Large intestine (tissue), 3 donors: ENCODE results near the gene KRTAP10-3. TPM values are rescaled to one million over a fixed set of nuclear protein-coding genes. Genes with fewer than 3 reads are reported as not detected.
"Not testable (repeated sequence)": the region's sequence is repeated elsewhere in the genome, so short reads cannot be mapped to it uniquely, and the experiment has no call there.

Experiments used
- DNase-seq, 2 donors: peaks; one replicate each; pipeline versions ENCODE4 v3.0.0 to v3.0.0-alpha.2; 2013
- H3K27ac ChIP-seq: one replicate; pipeline ENCODE4 v1.5.1; 2013; ENCODE audit warnings: low read length
- H3K27me3 ChIP-seq: 2 replicates; pipeline ENCODE4 v1.6.1; 2013; ENCODE audit warnings: low read length; ENCODE audit not compliant: control insufficient read depth, insufficient read depth
- H3K36me3 ChIP-seq: 2 replicates; pipeline ENCODE4 v1.6.1; 2013; ENCODE audit warnings: low read length; ENCODE audit not compliant: control insufficient read depth, insufficient read depth
- H3K4me1 ChIP-seq: one replicate; pipeline ENCODE4 v1.6.1; 2013; ENCODE audit warnings: low read length; ENCODE audit not compliant: control insufficient read depth, insufficient read depth
- H3K4me3 ChIP-seq: one replicate; pipeline ENCODE4 v1.5.1; 2013; ENCODE audit warnings: low read length
- H3K9me3 ChIP-seq: one replicate; pipeline ENCODE4 v1.6.1; 2013; ENCODE audit warnings: mild to moderate bottlenecking, low read depth, low read length, moderate library complexity; ENCODE audit not compliant: control insufficient read depth
- WGBS: methylation state at CpG from one replicate; pipeline ENCODE4 v1.1.5; 2013; ENCODE audit warnings: low lambda C conversion rate; ENCODE audit not compliant: insufficient coverage; 5-methylcytosine and 5-hydroxymethylcytosine counted together
- polyA plus RNA-seq: library from polyadenylated mRNA; unstranded; fragments of 120-200 nt; gene quantifications from one replicate; pipeline ENCODE4 v1.2.1, GENCODE V29; 2013

The KRTAP10-3 gene
- polyA plus RNA-seq, 1 donor = not detected

GRCh38 chr21:44598061-44598460 is 39.5 kb upstream of the KRTAP10-3 start:
- H3K4me3 ChIP-seq = no peak overlapping the region
- H3K4me1 ChIP-seq = no peaks in the 10 kb centered on the region
- H3K9me3 ChIP-seq = peaks cover 3% of the 10 kb centered on the region
- no CpG with 5 or more reads among the region's 11 CpGs for WGBS
- no peaks in the 10 kb centered on the region for H3K36me3 ChIP-seq
- H3K27me3 ChIP-seq = peaks cover 3% of the 10 kb centered on the region
- H3K27ac ChIP-seq = no peak overlapping the region
- DNase-seq = no peak

- no peaks in the 10 kb centered on the region for H3K4me1 ChIP-seq
- H3K9me3 ChIP-seq = peaks cover 3% of the 10 kb centered on the region
- H3K4me3 ChIP-seq = no peak overlapping the region
- DNase-seq = no peak
- H3K27me3 ChIP-seq = peaks cover 3% of the 10 kb centered on the region
- H3K27ac ChIP-seq = no peak overlapping the region
- 80% methylated on average over 2 of the region's 9 CpGs for WGBS
- H3K36me3 ChIP-seq = no peaks in the 10 kb centered on the region
These were observed 37.6 kb upstream of the KRTAP10-3 start for GRCh38 chr21:44596068-44596725.

- Histone ChIP-seq H3K36me3 (no peaks in the 10 kb centered on the region), H3K4me3 (no peak overlapping the region), H3K4me1 (no peaks in the 10 kb centered on the region), H3K9me3 (peaks cover 3% of the 10 kb centered on the region), H3K27me3 (peaks cover 3% of the 10 kb centered on the region), H3K27ac (no peak overlapping the region)
- WGBS = no CpG with 5 or more reads among the region's 6 CpGs
- no peak for DNase-seq
These were observed 36.9 kb upstream of the KRTAP10-3 start for GRCh38 chr21:44595524-44595923.

GRCh38 chr21:44594406-44594916 is 35.9 kb upstream of the KRTAP10-3 start:
- H3K4me3 ChIP-seq = no peak overlapping the region
- 93% methylated on average over 3 of the region's 12 CpGs for WGBS
- DNase-seq = no peak
- peaks cover 3% of the 10 kb centered on the region for H3K9me3 ChIP-seq
- H3K4me1 ChIP-seq = no peaks in the 10 kb centered on the region
- peaks cover 3% of the 10 kb centered on the region for H3K27me3 ChIP-seq
- no peaks in the 10 kb centered on the region for H3K36me3 ChIP-seq
- H3K27ac ChIP-seq = no peak overlapping the region

- H3K4me1 ChIP-seq = no peaks in the 10 kb centered on the region
- peaks cover 3% of the 10 kb centered on the region for H3K27me3 ChIP-seq
- WGBS = 63% methylated on average over 1 of the region's 20 CpGs
- peaks cover under 1% of the 10 kb centered on the region for H3K9me3 ChIP-seq
- DNase-seq = no peak
- no peak overlapping the region for H3K27ac ChIP-seq
- H3K4me3 ChIP-seq = no peak overlapping the region
- no peaks in the 10 kb centered on the region for H3K36me3 ChIP-seq
These were observed 35.2 kb upstream of the KRTAP10-3 start for GRCh38 chr21:44593598-44594405.

- no peak for DNase-seq
- WGBS = no CpG with 5 or more reads among the region's 33 CpGs
- H3K4me3 ChIP-seq = no peak within 1 kb of the TSS
- H3K27me3 ChIP-seq = peaks cover 3% of the 10 kb centered on the region
- H3K36me3 ChIP-seq = no peaks in the 10 kb centered on the region
- no peak within 1 kb of the TSS for H3K27ac ChIP-seq
- no peaks in the 10 kb centered on the region for H3K9me3 ChIP-seq
- no peaks in the 10 kb centered on the region for H3K4me1 ChIP-seq
These were observed 34.1 kb upstream of the KRTAP10-3 start, which contains the start of gene KRTAP10-6 for GRCh38 chr21:44592446-44593311. Gene KRTAP10-6, minus strand, starts transcription at chr21:44592505. Its CDS starts 21 bp downstream, at chr21:44592484.

- not testable (repeated sequence) for H3K4me3 ChIP-seq, H3K27ac ChIP-seq, H3K4me1 ChIP-seq, DNase-seq, H3K36me3 ChIP-seq, H3K9me3 ChIP-seq, H3K27me3 ChIP-seq
- no CpG with 5 or more reads among the region's 4 CpGs for WGBS
These were observed 33.2 kb upstream of the KRTAP10-3 start for GRCh38 chr21:44591801-44592130.

GRCh38 chr21:44590897-44591800 is 32.6 kb upstream of the KRTAP10-3 start:
- no CpG with 5 or more reads among the region's 19 CpGs for WGBS
- DNase-seq, H3K27ac ChIP-seq, H3K4me1 ChIP-seq, H3K36me3 ChIP-seq, H3K27me3 ChIP-seq, H3K4me3 ChIP-seq, H3K9me3 ChIP-seq: not testable (repeated sequence)

- no CpG with 5 or more reads among the region's 10 CpGs for WGBS
- Histone ChIP-seq H3K9me3 (peaks cover 4% of the 10 kb centered on the region), H3K4me3 (no peak overlapping the region), H3K27me3 (no peaks in the 10 kb centered on the region), H3K4me1 (no peaks in the 10 kb centered on the region), H3K36me3 (no peaks in the 10 kb centered on the region), H3K27ac (no peak overlapping the region)
- no peak for DNase-seq
These were observed 31.7 kb upstream of the KRTAP10-3 start for GRCh38 chr21:44590311-44590721.
